Measurements from ENCODE around the gene CYRIA.

- no peak for TF ChIP-seq CTCF (optimal IDR thresholded peaks at IDR 0.05 in 1 of 3, IDR thresholded peaks at IDR 0.05 in 1 of 3, conservative IDR thresholded peaks at IDR 0.05 in 1 of 3; ENCODE audit: extremely low read depth in 1 of 3, insufficient read depth in 2 of 3, low read length in 3 of 3)
- no peak for TF ChIP-seq EZH2 (IDR thresholded peaks at IDR 0.05; ENCODE audit: low read length)
Measured at GRCh38 chr2:16658076-16658739, 7.4 kb downstream of the CYRIA start.
